NCI-H1092 treated with DMSO at 0.1 percent for 48 hours (cell line): ENCODE results near the gene SIL1.
"Not testable (repeated sequence)": the region's sequence is repeated elsewhere in the genome, so short reads cannot be mapped to it uniquely, and the experiment has no call there.

Source experiments
- DNase-seq: peaks from one replicate; lab custom pipeline; 2025; lab: John Stamatoyannopoulos, UW

SIL1 gene

DNA sequence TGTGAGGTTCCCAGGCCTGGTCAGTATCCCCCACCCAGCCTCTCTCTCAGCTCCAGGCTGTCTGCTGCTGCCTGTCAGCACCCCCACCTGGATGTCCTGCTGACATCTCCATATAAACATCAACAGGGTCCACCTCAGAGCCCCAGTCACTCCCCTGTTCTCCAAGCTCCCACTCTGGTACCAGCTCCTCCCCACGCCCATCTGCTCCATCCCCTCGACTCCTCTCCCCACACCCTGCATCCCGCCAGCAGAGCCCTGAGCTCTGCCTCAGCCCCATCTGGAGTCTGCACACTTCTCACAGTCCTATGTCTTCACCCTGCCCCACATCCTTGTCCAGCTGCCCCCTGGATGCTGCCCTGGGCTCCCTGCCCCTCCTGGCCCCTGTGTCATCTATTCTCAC is 255.3 kb downstream of the SIL1 start:
- no peak for DNase-seq

DNA sequence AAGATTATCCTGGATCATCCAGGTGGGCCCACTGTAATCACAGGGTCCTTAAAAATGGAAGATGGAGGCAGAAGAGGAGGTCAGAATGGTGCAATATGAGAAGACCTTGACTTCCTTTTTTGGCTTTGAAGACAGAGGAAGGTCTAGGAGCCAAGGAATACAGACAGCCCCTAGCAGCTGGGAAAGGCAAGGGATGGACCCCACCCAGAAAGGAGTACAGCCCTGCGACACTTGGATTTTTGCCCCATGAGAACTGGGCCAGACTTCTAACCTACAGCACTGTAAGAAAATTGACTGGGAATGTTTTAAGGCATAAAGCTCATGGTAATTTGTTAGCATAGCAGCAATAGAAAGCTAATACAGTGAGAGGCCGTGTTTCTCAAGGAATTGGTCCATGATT is 256.1 kb downstream of the SIL1 start:
- no peak for DNase-seq

DNA sequence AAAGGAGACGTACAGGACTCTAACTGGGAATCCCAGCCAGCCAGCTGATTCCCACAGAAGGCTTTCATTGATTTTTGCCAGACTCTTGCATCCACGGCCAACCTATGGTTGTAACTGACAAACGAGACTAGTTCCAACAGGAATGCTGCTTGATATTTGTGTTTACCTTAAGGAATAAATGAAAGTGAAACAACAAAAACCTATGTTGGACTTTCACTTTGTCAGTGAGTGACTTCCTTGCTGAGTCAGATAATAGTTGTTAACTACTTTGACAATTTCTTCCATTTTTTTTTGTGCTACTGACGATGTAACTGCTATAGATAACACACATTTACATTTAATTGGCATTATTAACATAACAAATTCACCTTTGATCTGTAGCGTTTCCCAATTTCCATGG is 259.6 kb downstream of the SIL1 start:
- no peak for DNase-seq

DNA sequence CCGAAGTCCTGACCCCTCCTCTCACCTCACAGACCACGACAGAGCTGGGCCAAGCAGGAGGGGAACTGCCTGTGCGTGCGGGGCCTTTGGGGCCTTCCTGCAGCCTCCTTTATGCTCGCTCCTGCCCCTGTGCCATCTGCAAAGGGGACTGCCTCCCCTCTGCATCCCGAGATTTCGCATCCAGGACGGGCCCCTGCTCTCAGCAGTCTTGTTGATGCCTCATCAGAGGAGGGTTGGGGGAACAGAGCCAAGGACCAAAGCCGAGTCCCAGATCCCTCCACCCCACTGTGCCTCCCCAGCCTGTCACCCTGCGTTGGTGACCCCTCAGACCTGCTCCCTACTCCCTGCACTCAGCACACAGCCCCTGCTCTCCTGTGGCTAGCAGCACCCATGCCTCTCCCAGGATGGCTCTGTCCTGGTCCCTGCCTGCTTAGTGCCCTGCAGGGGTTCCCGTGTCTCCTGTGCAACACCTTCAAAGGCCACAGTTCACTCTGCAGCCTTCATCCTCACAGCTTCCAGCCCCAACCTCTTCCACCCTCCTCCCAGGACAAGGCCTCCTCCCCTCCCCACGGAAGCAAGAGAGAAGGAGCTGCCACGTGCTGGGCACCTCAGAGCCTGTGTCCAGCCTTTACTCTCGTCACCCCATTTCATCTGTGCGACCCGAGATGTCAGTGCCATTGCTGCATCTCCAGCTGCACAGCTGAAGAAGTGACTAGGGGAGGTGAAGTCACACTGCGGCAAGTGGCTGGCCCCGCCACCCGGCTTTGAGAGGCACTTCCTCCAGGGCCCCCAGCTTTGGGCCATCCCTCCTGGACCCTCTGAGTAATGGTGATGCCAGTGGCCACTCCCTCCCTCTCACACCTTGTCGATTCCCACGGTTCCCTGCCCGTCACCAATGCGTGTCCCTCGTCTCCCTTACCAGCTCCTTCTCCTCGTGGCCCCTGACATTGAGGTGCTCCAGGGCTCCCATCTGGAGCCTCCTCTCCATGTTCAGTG is 260.5 kb downstream of the SIL1 start:
- no peak for DNase-seq

DNA sequence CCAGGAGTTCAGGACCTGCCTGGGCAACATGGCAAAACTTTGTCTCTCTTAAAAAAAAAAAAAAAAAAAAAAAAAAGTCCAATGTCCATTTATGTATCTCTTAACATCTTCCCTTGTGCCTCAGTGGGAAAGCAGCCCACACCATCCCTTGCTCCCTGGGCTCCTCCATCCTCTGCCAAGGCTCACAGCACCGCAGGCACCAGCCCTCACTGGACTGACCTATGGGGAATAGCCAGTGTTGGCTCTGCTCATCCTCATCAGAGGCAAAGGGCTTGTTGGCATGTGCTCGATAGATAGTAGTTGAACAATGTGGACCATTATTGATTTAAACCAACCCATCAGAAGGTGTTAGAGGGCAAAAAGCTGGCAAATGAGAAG is 261.2 kb downstream of the SIL1 start:
- no peak for DNase-seq

DNA sequence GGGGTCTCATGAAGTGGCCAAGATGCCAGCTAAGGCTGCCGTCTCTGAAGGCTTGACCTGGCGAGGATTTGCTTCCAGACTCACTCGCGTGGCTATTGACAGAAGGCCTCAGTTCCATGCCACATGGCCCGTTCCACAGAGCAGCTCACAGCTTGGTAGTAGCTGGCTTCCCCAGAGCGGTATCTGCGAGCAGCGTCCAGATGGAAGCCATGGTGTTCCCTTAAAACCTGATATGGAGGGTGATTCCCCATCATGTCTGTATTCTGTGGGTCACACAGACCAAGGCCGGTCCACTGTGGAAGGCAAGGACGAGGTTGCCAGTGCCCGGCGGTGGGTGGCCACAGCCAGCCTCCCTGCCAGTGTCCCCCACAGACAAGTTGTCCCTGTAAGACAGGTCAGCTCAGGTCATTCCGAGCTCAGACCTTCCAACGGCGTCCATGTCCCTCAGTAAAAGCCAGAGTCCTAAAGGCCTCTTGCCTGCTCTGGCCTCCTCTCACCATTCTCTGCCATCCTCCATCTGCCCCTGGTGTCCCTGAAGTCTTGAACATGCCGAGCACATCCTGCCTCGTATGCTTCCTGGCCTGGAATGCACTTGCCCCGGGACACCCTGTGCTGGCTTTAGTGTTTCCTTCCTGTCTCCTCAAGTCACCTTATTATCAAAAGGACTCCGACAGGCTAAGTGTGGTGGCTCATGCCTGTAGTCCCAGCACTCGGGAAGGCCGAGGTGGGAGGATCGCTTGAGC is 261.8 kb downstream of the SIL1 start:
- no peak for DNase-seq

DNA sequence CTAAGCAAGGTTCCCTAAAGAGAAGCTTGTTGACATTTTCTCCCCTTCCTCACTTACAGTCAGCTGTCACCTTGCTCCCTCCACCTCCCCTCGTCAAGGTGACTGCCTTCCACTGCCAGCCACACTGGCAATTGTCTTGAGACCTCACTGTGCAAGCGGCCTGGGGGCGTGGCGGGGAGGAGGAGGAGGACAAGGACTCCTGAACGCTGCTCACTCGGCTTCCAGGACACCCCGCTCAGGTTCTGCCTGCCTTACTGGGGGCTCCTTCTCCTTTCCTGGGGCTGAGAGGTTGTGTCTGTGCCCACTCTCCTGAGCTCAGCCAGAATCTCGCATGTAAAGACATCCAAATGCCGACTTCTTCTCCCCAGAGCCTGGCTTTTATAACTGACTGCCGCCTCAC is 262.7 kb downstream of the SIL1 start:
- no peak for DNase-seq

DNA sequence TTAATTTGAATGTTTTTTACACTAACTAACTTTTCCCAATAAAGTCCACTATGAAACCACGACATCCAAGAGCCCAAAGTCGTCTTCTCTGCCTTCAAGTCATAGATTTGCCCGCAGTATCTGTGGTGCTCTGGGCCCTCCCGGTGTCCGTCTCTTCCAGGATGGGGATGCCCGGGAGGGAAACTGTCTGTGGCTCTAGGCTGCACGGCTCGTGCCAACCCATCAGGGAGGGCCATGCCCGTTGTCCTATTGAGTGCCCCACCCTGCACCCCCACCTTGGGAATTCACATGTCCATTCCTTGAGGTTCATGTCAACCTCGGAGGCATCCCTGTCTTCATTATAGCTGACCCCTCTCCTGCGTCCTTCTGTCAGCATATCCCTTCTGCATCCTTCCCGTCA is 263.2 kb downstream of the SIL1 start:
- DNase-seq, result no peak

DNA sequence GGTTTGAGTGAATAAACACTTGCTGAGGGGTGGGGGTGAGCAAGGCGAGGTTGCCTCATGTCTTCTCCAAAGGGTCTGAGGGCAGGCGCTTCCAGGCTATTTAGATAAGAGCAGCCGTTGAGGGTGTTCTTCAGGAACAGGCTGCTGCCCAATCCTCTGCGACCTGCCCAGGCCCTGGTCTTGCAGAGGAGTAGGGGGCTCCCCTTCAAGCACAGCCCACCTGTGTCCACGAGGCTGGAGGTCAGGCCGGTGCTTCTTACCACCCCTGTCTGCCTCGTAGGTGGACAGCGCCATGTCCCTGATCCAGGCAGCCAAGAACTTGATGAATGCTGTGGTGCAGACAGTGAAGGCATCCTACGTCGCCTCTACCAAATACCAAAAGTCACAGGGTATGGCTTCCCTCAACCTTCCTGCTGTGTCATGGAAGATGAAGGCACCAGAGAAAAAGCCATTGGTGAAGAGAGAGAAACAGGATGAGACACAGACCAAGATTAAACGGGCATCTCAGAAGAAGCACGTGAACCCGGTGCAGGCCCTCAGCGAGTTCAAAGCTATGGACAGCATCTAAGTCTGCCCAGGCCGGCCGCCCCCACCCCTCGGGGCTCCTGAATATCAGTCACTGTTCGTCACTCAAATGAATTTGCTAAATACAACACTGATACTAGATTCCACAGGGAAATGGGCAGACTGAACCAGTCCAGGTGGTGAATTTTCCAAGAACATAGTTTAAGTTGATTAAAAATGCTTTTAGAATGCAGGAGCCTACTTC is 264.5 kb downstream of the SIL1 start:
- no peak for DNase-seq

DNA sequence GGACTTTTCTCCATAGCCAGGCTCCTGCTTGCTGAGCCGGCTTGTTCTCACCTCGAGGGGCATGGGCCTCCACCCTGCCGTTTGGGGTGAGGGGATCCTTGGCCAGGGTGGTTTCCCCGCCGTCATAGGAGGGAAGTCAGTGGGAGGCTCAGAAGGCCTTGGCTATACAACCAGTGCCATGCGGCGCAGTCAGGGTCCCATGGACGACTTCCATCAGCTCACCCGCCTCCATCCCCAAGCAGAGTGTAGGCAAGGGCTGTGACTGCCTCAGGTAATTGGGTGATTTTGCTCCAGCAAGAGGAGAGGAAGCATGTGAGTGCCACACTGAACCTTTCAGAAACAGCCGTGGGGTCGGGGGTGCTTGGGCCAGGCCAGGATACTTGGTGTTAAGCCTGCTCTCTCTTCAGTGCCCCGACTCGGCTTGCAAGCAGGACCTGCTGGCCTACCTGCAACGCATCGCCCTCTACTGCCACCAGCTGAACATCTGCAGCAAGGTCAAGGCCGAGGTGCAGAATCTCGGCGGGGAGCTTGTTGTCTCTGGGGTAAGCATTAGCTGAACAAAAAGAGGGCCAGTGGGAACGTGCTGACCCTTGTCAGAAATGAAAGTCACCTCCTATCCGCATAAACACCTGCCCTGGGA is 265.9 kb downstream of the SIL1 start:
- no peak for DNase-seq

DNA sequence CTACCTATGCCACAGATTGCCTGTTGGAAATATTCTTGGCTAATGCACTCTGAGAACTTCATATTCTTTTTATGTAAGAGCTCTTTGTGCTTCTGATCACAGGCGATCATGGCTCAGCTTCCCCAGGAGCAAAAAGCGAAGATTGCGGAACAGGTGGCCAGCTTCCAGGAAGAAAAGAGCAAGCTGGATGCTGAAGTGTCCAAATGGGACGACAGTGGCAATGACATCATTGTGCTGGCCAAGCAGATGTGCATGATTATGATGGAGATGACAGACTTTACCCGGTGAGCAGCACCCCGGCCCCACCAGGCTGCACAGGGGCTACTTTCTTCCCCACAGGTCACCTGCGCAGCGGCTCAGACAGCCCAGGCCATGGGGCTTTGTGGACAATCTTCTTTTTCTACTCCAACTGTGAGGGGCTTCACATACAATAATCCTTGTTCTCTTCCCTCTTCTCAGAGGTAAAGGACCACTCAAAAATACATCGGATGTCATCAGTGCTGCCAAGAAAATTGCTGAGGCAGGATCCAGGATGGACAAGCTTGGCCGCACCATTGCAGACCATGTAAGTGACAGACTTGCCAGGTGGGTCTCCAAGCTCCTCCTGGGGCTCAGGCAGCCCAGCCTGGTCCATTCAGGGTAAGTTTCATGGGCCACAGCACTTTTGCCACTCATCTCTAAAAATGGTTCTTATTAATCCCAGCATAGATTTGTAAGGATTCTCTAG is 267.6 kb downstream of the SIL1 start:
- no peak for DNase-seq

DNA sequence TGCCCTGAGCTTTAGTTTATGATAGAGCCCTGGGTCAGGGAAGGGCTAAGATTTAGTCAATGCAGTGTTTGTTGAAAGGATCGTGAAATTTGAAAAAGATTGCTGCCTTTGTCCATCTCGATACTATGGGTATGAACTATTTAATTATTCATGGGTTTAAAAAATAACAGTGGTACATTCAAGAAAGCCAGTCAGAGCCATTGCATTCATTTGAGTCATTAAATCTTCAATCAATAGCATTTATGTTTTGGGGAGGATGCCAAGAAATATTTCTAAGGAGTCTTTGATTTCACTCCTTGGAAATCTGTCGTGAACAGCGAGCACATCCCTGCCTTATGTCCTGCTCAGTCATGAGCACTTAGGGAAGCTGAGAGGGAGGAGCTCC is 268.6 kb downstream of the SIL1 start:
- no peak for DNase-seq

DNA sequence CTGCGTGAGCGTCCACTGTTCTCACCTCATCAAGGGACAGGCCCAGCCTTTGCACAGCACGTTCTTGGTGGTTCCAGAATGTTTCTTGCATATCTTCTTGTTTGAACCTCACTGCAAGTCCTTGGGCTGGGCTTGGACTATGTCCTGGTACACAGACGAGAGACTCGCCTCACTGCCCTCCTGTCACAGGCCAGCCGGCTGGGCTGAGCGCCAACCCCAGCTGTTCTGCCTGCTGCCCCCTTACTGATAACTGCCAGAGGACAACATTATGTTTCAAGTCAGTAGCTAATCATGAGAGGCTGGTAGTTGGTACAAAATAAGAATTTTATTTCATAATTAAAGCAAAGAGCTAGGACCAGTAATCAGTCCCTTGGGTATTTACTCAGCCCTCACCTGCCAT is 270.2 kb downstream of the SIL1 start:
- peak; percentile 57 for DNase-seq

DNA sequence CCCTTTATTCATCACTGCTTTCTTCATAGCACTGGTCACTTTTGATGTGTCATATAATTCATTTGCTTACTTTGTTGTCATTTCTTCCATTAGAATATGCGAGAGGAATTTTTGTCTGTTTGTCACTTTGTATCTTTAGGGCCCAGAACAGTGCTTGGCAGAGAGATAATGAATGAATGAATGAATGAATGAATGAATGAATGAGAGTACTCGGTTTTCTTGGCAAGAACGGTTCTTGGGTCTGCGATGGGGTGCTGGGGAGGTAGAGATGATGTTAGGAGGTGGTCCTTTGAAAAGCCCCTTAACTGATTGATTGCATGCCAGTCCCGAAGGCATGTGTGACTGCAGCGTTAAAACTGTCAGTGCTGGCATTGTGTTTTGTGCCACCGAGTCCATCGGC is 270.6 kb downstream of the SIL1 start:
- DNase-seq, result no peak

DNA sequence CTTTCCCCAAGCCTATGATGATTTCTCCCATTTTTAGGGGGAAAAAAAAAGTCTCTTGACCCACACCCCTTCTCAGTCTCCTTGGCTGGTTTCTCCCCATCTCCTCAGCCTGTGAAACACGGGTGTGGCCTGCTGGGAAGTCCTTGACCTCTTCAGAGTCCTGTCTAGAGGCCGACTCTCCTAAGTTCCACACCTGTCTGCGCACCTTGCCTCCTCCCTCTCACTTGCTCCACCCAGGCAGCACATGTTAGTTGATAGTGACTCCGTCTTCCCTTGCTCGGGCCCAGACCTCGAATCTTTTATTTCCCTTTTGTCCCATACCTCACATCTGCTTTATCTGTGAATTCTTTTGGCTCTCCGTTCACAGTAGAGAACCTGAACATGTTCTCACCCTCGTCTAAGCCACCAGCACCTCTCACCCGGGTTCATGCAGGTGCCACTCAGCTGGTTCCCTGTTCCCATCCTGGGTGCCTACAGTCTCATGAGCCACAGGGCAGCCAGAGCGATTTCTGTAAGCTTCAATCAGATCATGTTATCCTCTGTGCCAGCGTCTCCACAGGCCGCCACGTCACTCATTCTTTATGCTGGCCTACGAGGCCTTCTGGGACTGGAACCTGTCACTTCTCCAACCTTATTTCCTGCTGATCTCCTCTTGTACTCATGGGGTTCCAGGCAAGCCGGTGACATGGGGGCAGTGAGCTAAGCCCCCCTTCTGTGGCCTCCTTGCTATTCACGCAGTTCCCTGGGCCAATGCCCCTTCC is 271.3 kb downstream of the SIL1 start:
- DNase-seq, result no peak

DNA sequence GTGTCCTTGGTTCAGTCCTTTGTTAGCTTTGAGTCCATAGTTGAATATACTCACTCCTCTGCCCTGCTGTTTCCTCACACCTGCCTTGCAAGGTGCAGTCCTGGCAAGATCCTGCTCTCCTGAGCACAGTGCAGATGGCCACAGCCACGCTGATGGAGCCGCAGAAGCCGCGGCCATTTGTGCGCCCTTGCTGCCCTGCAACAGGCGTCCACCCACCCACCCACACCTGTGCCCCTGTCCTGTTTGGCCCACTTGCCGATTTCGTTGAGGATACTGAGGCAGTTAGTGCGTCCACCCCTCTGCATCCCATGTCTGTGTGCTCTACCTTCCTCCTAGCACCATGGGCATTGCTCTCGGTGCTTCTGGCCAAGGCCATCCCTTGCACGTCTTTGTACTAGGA is 271.9 kb downstream of the SIL1 start:
- no peak for DNase-seq

DNA sequence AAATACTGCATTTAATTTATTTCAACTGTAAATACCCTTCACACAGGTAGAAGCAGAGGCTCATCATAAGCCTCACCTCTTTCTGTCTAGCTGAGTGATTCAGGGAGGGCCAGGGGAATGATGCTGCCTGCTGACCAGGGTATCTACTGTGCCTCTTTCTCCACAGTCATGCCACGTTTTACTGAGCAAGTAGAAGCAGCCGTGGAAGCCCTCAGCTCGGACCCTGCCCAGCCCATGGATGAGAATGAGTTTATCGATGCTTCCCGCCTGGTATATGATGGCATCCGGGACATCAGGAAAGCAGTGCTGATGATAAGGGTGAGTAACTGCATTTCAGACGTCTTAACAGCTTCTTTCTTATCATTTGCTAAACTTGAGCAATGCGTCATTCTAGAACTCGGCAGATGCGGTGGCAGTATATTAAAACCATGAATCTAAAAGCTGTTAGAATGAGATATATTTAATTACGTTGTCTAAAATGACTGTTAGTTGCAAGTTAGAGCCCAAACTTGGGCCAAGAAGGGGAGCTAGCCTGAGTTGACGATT is 273.0 kb downstream of the SIL1 start:
- DNase-seq, result no peak

DNA sequence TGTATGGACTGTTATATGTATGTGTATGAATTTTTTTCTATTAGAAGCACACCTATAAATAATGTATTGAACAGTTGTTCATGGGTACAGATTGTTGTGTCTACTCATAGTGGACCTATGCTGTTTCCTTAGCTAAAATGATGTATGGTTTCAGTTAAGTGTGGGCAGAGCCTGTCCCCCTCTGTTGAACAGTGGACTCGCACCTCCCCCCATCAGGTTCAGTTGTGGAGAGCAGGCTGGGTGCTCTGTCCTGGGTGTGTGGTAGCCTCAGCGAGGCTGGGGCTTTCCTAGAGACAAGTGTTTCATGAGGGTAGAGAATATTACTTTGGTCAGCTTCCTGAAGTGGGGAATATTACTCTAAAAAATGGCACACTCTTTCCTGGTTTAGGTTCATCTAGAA is 275.7 kb downstream of the SIL1 start:
- no peak for DNase-seq

DNA sequence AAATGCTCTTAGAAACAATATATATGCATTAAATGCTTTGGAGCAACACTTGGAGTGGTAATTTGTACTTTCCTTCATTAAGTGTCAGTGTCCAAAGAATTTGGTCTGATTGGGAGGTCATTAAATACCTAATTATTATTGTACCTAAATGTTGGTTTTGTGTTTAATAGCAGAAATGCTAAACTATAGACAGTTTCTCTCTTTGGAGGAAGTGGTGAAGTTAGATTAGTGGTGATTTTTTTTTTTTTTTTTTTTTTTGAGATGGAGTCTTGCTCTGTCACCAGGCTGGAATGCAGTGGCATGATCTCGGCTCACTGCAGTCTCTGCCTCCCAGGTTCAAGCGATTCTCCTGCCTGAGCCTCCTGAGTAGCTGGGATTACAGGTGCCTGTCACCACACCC is 276.8 kb downstream of the SIL1 start:
- DNase-seq, result not testable (repeated sequence)

DNA sequence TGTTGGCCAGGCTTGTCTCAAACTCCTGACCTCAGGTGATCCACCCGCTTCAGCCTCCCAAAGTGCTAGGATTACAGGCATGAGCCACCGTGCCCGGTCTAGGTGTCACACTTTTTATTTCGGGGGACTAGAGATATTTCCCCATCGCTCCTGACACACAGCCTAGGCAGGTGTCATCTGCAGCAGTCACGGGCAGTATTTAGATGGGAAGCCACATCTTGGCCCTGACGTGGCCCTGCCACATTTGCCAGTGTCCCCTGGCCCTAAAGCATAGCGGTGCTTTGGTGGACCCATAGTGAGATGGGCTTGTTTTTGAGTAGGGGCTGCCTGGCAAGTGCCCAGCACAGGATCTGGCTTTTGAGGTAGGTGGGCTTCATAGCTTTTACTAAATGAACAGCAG is 278.0 kb downstream of the SIL1 start:
- DNase-seq, result no peak
